Measurements from ENCODE around the gene SH2D5. TPM values are rescaled to one million over a fixed set of nuclear protein-coding genes. Genes with fewer than 3 reads are reported as not detected.

Gene SH2D5
- total RNA-seq, 1 donor from 2014 or later: 5.9 TPM

DNA sequence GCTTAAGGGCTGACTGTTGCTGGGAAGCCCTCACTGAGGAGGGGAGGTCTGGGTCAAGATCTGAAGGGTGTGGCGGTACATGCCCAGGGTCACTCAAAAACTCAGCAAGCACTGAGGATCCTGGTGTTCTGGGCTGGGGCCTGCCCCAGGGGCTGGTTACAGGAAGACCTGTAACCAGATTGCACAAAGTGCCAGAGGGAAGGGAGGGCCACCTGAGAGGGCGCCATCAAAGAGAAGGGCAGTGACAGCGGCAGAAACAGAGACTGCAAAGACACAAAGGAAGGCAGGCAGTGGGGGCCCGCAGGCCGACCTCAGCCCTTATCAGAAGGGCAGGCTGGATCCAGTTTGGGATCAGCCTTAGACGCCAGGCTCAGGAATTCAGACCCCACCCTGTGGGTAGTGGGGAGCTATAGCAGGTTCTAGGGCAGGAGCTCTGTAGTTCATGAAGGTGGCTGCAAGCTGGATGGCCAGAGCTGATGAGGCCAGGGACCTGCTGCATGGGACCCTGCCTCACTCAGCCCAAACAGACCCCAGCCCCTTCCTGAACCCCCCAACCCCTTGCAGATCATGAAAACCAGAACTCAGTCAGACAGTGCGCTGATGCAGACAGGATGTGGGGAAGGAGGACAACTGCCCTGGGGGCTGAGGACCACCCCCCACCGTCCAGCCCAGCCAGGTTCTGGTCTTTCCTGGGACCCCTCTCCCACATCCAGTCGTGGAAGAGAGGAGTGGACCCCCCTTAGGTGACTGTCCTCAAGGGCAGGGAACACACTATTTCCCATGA lies 3.9 kb downstream of the SH2D5 start:
- Histone ChIP-seq H3K9me3 (ENCODE audit: insufficient read depth, low read depth, low read length) (no peaks in the 10 kb centered on the region), H3K9ac (ENCODE audit: low read length) (no peak overlapping the region), H3K27me3 (ENCODE audit: insufficient read depth, low read length) (peaks cover 5% of the 10 kb centered on the region), H3K4me2 (ENCODE audit: low read length) (no peak overlapping the region), H2AFZ (ENCODE audit: low read depth, low read length) (no peak overlapping the region), H3K4me1 (ENCODE audit: insufficient read depth, low read length) (peaks cover 14% of the 10 kb centered on the region), H3K27ac (ENCODE audit: low read depth, low read length) (no peak overlapping the region), H3K79me2 (ENCODE audit: insufficient read depth, low read length) (no peaks in the 10 kb centered on the region), H3K4me3 (ENCODE audit: insufficient read depth, low read depth, low read length) (no peak overlapping the region), H3K36me3 (ENCODE audit: insufficient read depth, low read length) (no peaks in the 10 kb centered on the region), H4K20me1 (ENCODE audit: insufficient read depth, low read length) (peaks cover 4% of the 10 kb centered on the region)
- Mint-ChIP-seq H3K9me3 (ENCODE audit: unreplicated experiment) (no peaks in the 10 kb centered on the region), H3K27ac (ENCODE audit: unreplicated experiment) (no peak overlapping the region), H3K4me1 (ENCODE audit: low read depth, unreplicated experiment) (peaks cover 6% of the 10 kb centered on the region), H3K36me3 (ENCODE audit: low read depth, unreplicated experiment) (no peaks in the 10 kb centered on the region), H3K4me3 (ENCODE audit: unreplicated experiment) (no peak overlapping the region), H3K27me3 (ENCODE audit: low read depth, unreplicated experiment) (peaks cover 15% of the 10 kb centered on the region)
- TF ChIP-seq, protein P1, sequence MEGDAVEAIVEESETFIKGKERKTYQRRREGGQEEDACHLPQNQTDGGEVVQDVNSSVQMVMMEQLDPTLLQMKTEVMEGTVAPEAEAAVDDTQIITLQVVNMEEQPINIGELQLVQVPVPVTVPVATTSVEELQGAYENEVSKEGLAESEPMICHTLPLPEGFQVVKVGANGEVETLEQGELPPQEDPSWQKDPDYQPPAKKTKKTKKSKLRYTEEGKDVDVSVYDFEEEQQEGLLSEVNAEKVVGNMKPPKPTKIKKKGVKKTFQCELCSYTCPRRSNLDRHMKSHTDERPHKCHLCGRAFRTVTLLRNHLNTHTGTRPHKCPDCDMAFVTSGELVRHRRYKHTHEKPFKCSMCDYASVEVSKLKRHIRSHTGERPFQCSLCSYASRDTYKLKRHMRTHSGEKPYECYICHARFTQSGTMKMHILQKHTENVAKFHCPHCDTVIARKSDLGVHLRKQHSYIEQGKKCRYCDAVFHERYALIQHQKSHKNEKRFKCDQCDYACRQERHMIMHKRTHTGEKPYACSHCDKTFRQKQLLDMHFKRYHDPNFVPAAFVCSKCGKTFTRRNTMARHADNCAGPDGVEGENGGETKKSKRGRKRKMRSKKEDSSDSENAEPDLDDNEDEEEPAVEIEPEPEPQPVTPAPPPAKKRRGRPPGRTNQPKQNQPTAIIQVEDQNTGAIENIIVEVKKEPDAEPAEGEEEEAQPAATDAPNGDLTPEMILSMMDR (IDR thresholded peaks at IDR 0.05; ENCODE audit: insufficient read depth, low read depth, low read length): no peak
- TF ChIP-seq EZH2 (IDR thresholded peaks at IDR 0.05; ENCODE audit: insufficient read depth, low read length): no peak
- FAIRE-seq (no peak), DNase-seq (ENCODE audit: low read depth) (no peak)

DNA sequence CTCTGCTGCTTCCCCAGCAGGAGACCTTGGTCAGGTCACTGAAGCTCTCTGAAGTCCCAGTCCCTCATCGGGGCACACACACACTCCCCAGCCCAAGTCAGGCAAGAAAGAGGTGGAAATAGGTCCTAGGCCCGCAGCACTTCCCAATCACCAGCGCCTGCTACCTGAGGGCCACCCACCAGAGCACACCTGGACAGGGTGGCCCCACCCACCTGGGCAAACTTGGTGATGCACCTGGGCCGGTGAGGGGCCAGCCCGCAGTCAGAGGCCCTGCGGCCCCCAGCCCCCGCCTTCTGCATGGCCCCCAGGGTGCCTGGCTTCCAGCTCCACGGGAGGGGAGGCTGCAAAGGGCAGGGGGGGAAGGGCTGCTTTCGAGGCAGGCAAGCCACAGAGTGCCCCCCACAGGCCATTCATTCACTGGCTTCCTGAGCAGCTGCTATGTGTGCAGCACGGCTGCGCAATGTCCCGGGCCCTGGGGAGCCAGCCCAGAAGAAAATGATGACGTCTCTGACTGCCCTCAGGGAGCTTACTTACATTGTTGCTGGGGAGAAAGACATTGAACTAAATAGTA lies 4.7 kb downstream of the SH2D5 start:
- peaks cover 15% of the 10 kb centered on the region for H3K27me3 Mint-ChIP-seq (ENCODE audit: low read depth, unreplicated experiment)
- Histone ChIP-seq H3K4me1 (ENCODE audit: insufficient read depth, low read length) (peaks cover 8% of the 10 kb centered on the region), H4K20me1 (ENCODE audit: insufficient read depth, low read length) (peaks cover 4% of the 10 kb centered on the region), H3K27ac (ENCODE audit: low read depth, low read length) (no peak overlapping the region), H3K4me2 (ENCODE audit: low read length) (no peak overlapping the region), H3K36me3 (ENCODE audit: insufficient read depth, low read length) (no peaks in the 10 kb centered on the region), H2AFZ (ENCODE audit: low read depth, low read length) (no peak overlapping the region), H3K27me3 (ENCODE audit: insufficient read depth, low read length) (peaks cover 5% of the 10 kb centered on the region), H3K9me3 (ENCODE audit: insufficient read depth, low read depth, low read length) (no peaks in the 10 kb centered on the region), H3K4me3 (ENCODE audit: insufficient read depth, low read depth, low read length) (no peak overlapping the region), H3K79me2 (ENCODE audit: insufficient read depth, low read length) (no peaks in the 10 kb centered on the region), H3K9ac (ENCODE audit: low read length) (no peak overlapping the region)
- peaks cover 2% of the 10 kb centered on the region for H3K4me1 Mint-ChIP-seq (ENCODE audit: low read depth, unreplicated experiment)
- no peak for DNase-seq (ENCODE audit: low read depth)
- no peak overlapping the region for H3K27ac Mint-ChIP-seq (ENCODE audit: unreplicated experiment)
- H3K9me3 Mint-ChIP-seq (ENCODE audit: unreplicated experiment): no peaks in the 10 kb centered on the region
- H3K36me3 Mint-ChIP-seq (ENCODE audit: low read depth, unreplicated experiment): no peaks in the 10 kb centered on the region
- TF ChIP-seq, protein P1 (IDR thresholded peaks at IDR 0.05; ENCODE audit: insufficient read depth, low read depth, low read length): no peak
- TF ChIP-seq EZH2 (IDR thresholded peaks at IDR 0.05; ENCODE audit: insufficient read depth, low read length): no peak
- no peak for FAIRE-seq
- H3K4me3 Mint-ChIP-seq (ENCODE audit: unreplicated experiment): no peak overlapping the region
